IMR-90 (cell line): Measurements from ENCODE around the gene MAPK11. TPM values are rescaled to one million over a fixed set of nuclear protein-coding genes. Genes with fewer than 3 reads are reported as not detected.

Experiments used
- ATAC-seq: fragments of 200-7000 bp; cut with Tn5 transposase; 2 replicates; pipeline ENCODE4 v1.9.1; 2020; ENCODE audit warnings: low read depth, mild to moderate bottlenecking, moderate library complexity
- BruUV-seq: library from RNA; stranded (reverse); fragments of 400-500 nt; replicated peaks from 2 replicates; lab custom pipeline; 2021; lab: Mats Ljungman, UMichigan
- CTCF ChIA-PET: fragments of 300-600 bp; formaldehyde crosslinking; extraction: SDS; loops from one replicate; lab custom pipeline; 2021; ENCODE audit warnings: antibody characterized with exemption; lab: Yijun Ruan, JAX
- POLR2A ChIA-PET: fragments of 300-600 bp; sonication (Branson Sonifier 250); formaldehyde crosslinking; loops from one replicate; lab custom pipeline; 2022; ENCODE audit warnings: antibody characterized with exemption; ENCODE audit not compliant: unreplicated experiment; lab: Charles Lee
- DNase-seq: peaks from one replicate; pipeline ENCODE4 v3.0.0; 2013
- H2AFZ ChIP-seq: replicated peaks from 2 replicates; pipeline ENCODE3; 2013; ENCODE audit warnings: low read length, mild to moderate bottlenecking; ENCODE audit not compliant: poor library complexity
- H2AK5ac ChIP-seq: 2 replicates; pipeline ENCODE4 v1.6.1; 2013; ENCODE audit warnings: low read depth, low read length, inconsistent platforms
- H2AK9ac ChIP-seq: replicated peaks from 2 replicates; pipeline ENCODE3; 2013; ENCODE audit warnings: mild to moderate bottlenecking, low read depth, low read length, moderate library complexity; ENCODE audit not compliant: poor library complexity
- H2BK120ac ChIP-seq: 2 replicates; pipeline ENCODE4 v1.6.1; 2013; ENCODE audit warnings: low read depth, low read length, inconsistent platforms
- H2BK15ac ChIP-seq: 3 replicates; pipeline ENCODE4 v1.6.1; 2013; ENCODE audit warnings: low read depth, low read length, inconsistent platforms
- H2BK20ac ChIP-seq: 2 replicates; pipeline ENCODE4 v1.6.1; 2013; ENCODE audit warnings: low read depth, mild to moderate bottlenecking, inconsistent platforms, low read length, moderate library complexity
- H2BK5ac ChIP-seq: 2 replicates; pipeline ENCODE4 v1.6.1; 2013; ENCODE audit warnings: mild to moderate bottlenecking, low read depth, low read length, inconsistent platforms; ENCODE audit not compliant: poor library complexity, severe bottlenecking
- H3K14ac ChIP-seq: replicated peaks from 2 replicates; pipeline ENCODE4 v1.6.1; 2013; ENCODE audit warnings: low read depth, low read length, inconsistent platforms
- H3K18ac ChIP-seq: 2 replicates; pipeline ENCODE4 v1.6.1; 2013; ENCODE audit warnings: low read depth, low read length, control low read depth
- H3K23ac ChIP-seq: 2 replicates; pipeline ENCODE4 v1.6.1; 2013; ENCODE audit warnings: low read depth, low read length, inconsistent platforms
- H3K27ac ChIP-seq: 2 replicates; pipeline ENCODE4 v1.5.1; 2013; ENCODE audit warnings: mild to moderate bottlenecking, control low read depth, low read length; ENCODE audit not compliant: insufficient read depth
- H3K27me3 ChIP-seq: 2 replicates; pipeline ENCODE4 v1.6.1; 2013; ENCODE audit warnings: low read length; ENCODE audit not compliant: control insufficient read depth, insufficient read depth
- H3K36me3 ChIP-seq: 2 replicates; pipeline ENCODE4 v1.6.1; 2013; ENCODE audit warnings: low read length, mixed read lengths; ENCODE audit not compliant: control insufficient read depth, insufficient read depth
- H3K4ac ChIP-seq: 2 replicates; pipeline ENCODE4 v1.6.1; 2013; ENCODE audit warnings: low read depth, low read length, inconsistent platforms
- H3K4me1 ChIP-seq: 2 replicates; pipeline ENCODE4 v1.6.1; 2013; ENCODE audit warnings: low read length, mixed read lengths; ENCODE audit not compliant: control insufficient read depth, insufficient read depth
- H3K4me2 ChIP-seq: 2 replicates; pipeline ENCODE4 v1.6.1; 2013; ENCODE audit warnings: low read depth, mild to moderate bottlenecking, control low read depth, low read length, moderate library complexity
- H3K4me3 ChIP-seq: 2 replicates; pipeline ENCODE4 v1.5.1; 2013; ENCODE audit warnings: low read depth, mild to moderate bottlenecking, control low read depth, low read length, moderate library complexity; ENCODE audit not compliant: insufficient read depth
- H3K56ac ChIP-seq: 2 replicates; pipeline ENCODE4 v1.6.1; 2013; ENCODE audit warnings: low read length, inconsistent platforms; ENCODE audit not compliant: insufficient read depth; ENCODE audit errors: extremely low read depth
- H3K79me1 ChIP-seq, 2 experiments: 2 replicates each; pipeline ENCODE4 v1.6.1; 2013; ENCODE audit warnings: low read length in 2 of 2, inconsistent platforms in 1 of 2, low read depth in 1 of 2
- H3K9ac ChIP-seq: 2 replicates; pipeline ENCODE4 v1.6.1; 2013; ENCODE audit warnings: low read depth, low read length, control low read depth
- H3K9me1 ChIP-seq: 2 replicates; pipeline ENCODE4 v1.6.1; 2013; ENCODE audit warnings: low read length, inconsistent platforms; ENCODE audit not compliant: insufficient read depth
- H3K9me3 ChIP-seq: 2 replicates; pipeline ENCODE4 v1.6.1; 2013; ENCODE audit warnings: low read length; ENCODE audit not compliant: control insufficient read depth, insufficient read depth
- H4K20me1 ChIP-seq: 2 replicates; pipeline ENCODE4 v1.6.1; 2013; ENCODE audit warnings: low read length, inconsistent platforms; ENCODE audit not compliant: insufficient read depth
- H4K5ac ChIP-seq: 2 replicates; pipeline ENCODE4 v1.6.1; 2013; ENCODE audit warnings: mild to moderate bottlenecking, low read depth, low read length, control low read depth
- H4K8ac ChIP-seq, 2 experiments: 2 replicates each; pipeline ENCODE4 v1.6.1; 2013; ENCODE audit warnings: low read depth in 2 of 2, low read length in 2 of 2, control low read depth in 1 of 2, inconsistent platforms in 1 of 2
- H4K91ac ChIP-seq: 2 replicates; pipeline ENCODE4 v1.6.1; 2013; ENCODE audit warnings: low read depth, low read length, inconsistent platforms; ENCODE audit not compliant: insufficient read depth
- BHLHE40 ChIP-seq: fragments of 150-350 bp; IDR thresholded peaks from 2 replicates; pipeline ENCODE4 v1.6.1; 2016; ENCODE audit warnings: mild to moderate bottlenecking, low read depth, low read length
- CEBPB ChIP-seq: IDR thresholded peaks from 2 replicates; pipeline ENCODE4 v1.6.1; 2012; ENCODE audit warnings: low read depth, low read length, improper control_type of control experiment
- CHD1 ChIP-seq: IDR thresholded peaks from 2 replicates; pipeline ENCODE4 v1.6.1; 2012; ENCODE audit warnings: low read depth, low read length, improper control_type of control experiment
- CTCF ChIP-seq: conservative IDR thresholded peaks from 2 replicates; pipeline ENCODE4 v1.5.1; 2012; ENCODE audit warnings: mild to moderate bottlenecking, low read depth, low read length, improper control_type of control experiment
- ELK1 ChIP-seq: fragments of 150-350 bp; IDR thresholded peaks from 2 replicates; pipeline ENCODE4 v1.6.1; 2016; ENCODE audit warnings: low read depth, mild to moderate bottlenecking, low read length, moderate library complexity, borderline replicate concordance
- FOS ChIP-seq: fragments of 150-350 bp; IDR thresholded peaks from 2 replicates; pipeline ENCODE4 v1.6.1; 2016; ENCODE audit warnings: low read depth, low read length
- MAFK ChIP-seq: IDR thresholded peaks from 2 replicates; pipeline ENCODE4 v1.6.1; 2012; ENCODE audit warnings: low read depth, low read length, improper control_type of control experiment
- MAZ ChIP-seq: IDR thresholded peaks from 2 replicates; pipeline ENCODE4 v1.6.1; 2012; ENCODE audit warnings: low read depth, mild to moderate bottlenecking, low read length, improper control_type of control experiment, moderate library complexity, borderline replicate concordance
- MXI1 ChIP-seq: IDR thresholded peaks from 2 replicates; pipeline ENCODE4 v1.6.1; 2012; ENCODE audit warnings: low read depth, mild to moderate bottlenecking, low read length, moderate library complexity, borderline replicate concordance
- NFE2L2 ChIP-seq: fragments of 150-350 bp; IDR thresholded peaks from 2 replicates; pipeline ENCODE4 v1.6.1; 2016; ENCODE audit warnings: low read depth, mild to moderate bottlenecking, low read length
- POLR2A ChIP-seq: IDR thresholded peaks from 2 replicates; pipeline ENCODE4 v1.6.1; 2012; ENCODE audit warnings: mild to moderate bottlenecking, low read depth, low read length
- RAD21 ChIP-seq: IDR thresholded peaks from 2 replicates; pipeline ENCODE4 v1.6.1; 2012; ENCODE audit warnings: low read length, improper control_type of control experiment
- RCOR1 ChIP-seq: IDR thresholded peaks from 2 replicates; pipeline ENCODE4 v1.6.1; 2012; ENCODE audit warnings: mild to moderate bottlenecking, low read length, improper control_type of control experiment; ENCODE audit not compliant: insufficient replicate concordance
- RFX5 ChIP-seq: IDR thresholded peaks from 2 replicates; pipeline ENCODE4 v1.8.0; 2012; ENCODE audit warnings: low read depth, mild to moderate bottlenecking, low read length, moderate library complexity
- SMC3 ChIP-seq: fragments of 150-350 bp; IDR thresholded peaks from 2 replicates; pipeline ENCODE4 v1.6.1; 2016; ENCODE audit warnings: low read depth, mild to moderate bottlenecking, antibody characterized with exemption, low read length, moderate library complexity
- USF2 ChIP-seq: fragments of 150-350 bp; IDR thresholded peaks from 2 replicates; pipeline ENCODE4 v1.6.1; 2017; ENCODE audit warnings: mild to moderate bottlenecking, antibody characterized with exemption, low read length, low read depth
- WGBS, 2 experiments: methylation state at CpG; one replicate each; pipeline versions ENCODE4 v1.1.5 to v1.1.7; 2013; ENCODE audit warnings: missing lambda C conversion rate in 2 of 2; ENCODE audit not compliant: insufficient read length in 1 of 2; ENCODE audit errors: extremely low coverage in 2 of 2; 5-methylcytosine and 5-hydroxymethylcytosine counted together
- dilution Hi-C: fragments of 300-500 bp; cut with HindIII; formaldehyde crosslinking; loops from one replicate; pipeline ENCODE4 v1.14.3; 2018; ENCODE audit warnings: low sequenced_read_pairs; ENCODE audit not compliant: unreplicated experiment
- in situ Hi-C: fragments of 300-500 bp; cut with MboI; formaldehyde crosslinking; loops from 3 replicates; pipeline ENCODE4 v1.14.3; 2019; ENCODE audit warnings: low sequenced_read_pairs, inconsistent platforms, mixed read lengths
- intact Hi-C: fragments of 100-400 bp; cut with micrococcal nuclease; formaldehyde crosslinking; loops from 2 replicates; pipeline ENCODE4 v1.10.0; 2022
- polyA plus RNA-seq, 3 experiments: library from polyadenylated mRNA; depleted of rRNA; stranded (reverse); fragments of >200 nt; gene quantifications; 2 replicates each; pipeline ENCODE4 v1.2.3, GENCODE V29; 2012; ENCODE audit warnings: low replicate concordance in 1 of 3
- total RNA-seq: library from RNA; depleted of rRNA; stranded (reverse); fragments of >200 nt; gene quantifications from 2 replicates; pipeline ENCODE4 v1.2.3, GENCODE V29; 2012

Gene MAPK11
- total and polyA plus RNA-seq, 2 of the 4 experiments (the other 2 are of a cell fraction) = 8.1 to 14.4 TPM

GRCh38 chr22:50238755-50239154, 31.4 kb downstream of the MAPK11 start:
- H2AFZ ChIP-seq = no peak overlapping the region
- no peak overlapping the region for H4K5ac ChIP-seq
- H3K79me1 ChIP-seq = peaks cover 24 to 71% of the 10 kb centered on the region in 2 experiments
- no peak overlapping the region for H3K18ac ChIP-seq
- H3K36me3 ChIP-seq = peaks cover 21% of the 10 kb centered on the region
- H4K20me1 ChIP-seq = peaks cover 64% of the 10 kb centered on the region
- ChIA-PET CTCF (no interaction called here), POLR2A (no interaction called here)
- H3K27ac ChIP-seq = no peak overlapping the region
- no peak overlapping the region for H3K56ac ChIP-seq
- H3K4me3 ChIP-seq = no peak overlapping the region
- H3K27me3 ChIP-seq = no peaks in the 10 kb centered on the region
- H3K9ac ChIP-seq = no peak overlapping the region
- H3K23ac ChIP-seq = no peak overlapping the region
- H3K4me1 ChIP-seq = peaks cover 2% of the 10 kb centered on the region; the same call in 1 of the 2 replicates
- H4K91ac ChIP-seq = no peak overlapping the region
- no peak overlapping the region for H4K8ac ChIP-seq
- H3K9me3 ChIP-seq = no peaks in the 10 kb centered on the region
- H2AK5ac ChIP-seq = no peak overlapping the region
- H2BK15ac ChIP-seq = no peak overlapping the region
- DNase-seq = no peak
- in situ Hi-C loops = no loop called here
- intact Hi-C loops = no loop called here
- peaks cover 14% of the 10 kb centered on the region for H3K9me1 ChIP-seq
- H3K14ac ChIP-seq = no peak overlapping the region
- H3K4me2 ChIP-seq = no peak overlapping the region
- no peak overlapping the region for H2BK20ac ChIP-seq
- H2BK120ac ChIP-seq = no peak overlapping the region
- H2BK5ac ChIP-seq = no peak overlapping the region
- ATAC-seq = no peak
- dilution Hi-C loops = no loop called here
- no peak overlapping the region for H2AK9ac ChIP-seq
- no peak for TF ChIP-seq ELK1
- TF ChIP-seq BHLHE40 = no peak
- TF ChIP-seq USF2 = no peak
- TF ChIP-seq POLR2A = no peak
- no peak for TF ChIP-seq CTCF
- TF ChIP-seq RAD21 = no peak
- no peak for TF ChIP-seq CHD1
- TF ChIP-seq RCOR1 = no peak
- no peak for TF ChIP-seq RFX5
- TF ChIP-seq MAFK = no peak
- TF ChIP-seq FOS = no peak
- TF ChIP-seq MAZ = no peak
- TF ChIP-seq MXI1 = no peak
- no peak for TF ChIP-seq SMC3
- TF ChIP-seq NFE2L2 = no peak
- no peak for TF ChIP-seq CEBPB
- WGBS, 2 experiments = 89% methylated on average over 6 of the region's 9 CpGs; no CpG with 5 or more reads in 1 of the 2 experiments
- no TSS peak for BruUV-seq
- no peak overlapping the region for H3K4ac ChIP-seq
